Caki2 (cell line): ENCODE data around the gene RNF128. TPM values are rescaled to one million over a fixed set of nuclear protein-coding genes. Genes with fewer than 3 reads are reported as not detected.
"Not testable (repeated sequence)": the region's sequence is repeated elsewhere in the genome, so short reads cannot be mapped to it uniquely, and the experiment has no call there.

ENCODE experiments used
- DNase-seq: peaks from one replicate; pipeline ENCODE4 v3.0.0-alpha.2; 2015; ENCODE audit warnings: low read depth
- in situ Hi-C: cut with HindIII; loops from 2 replicates; pipeline ENCODE4 v1.10.0; 2016; ENCODE audit warnings: low sequenced_read_pairs, low pct_unique_long_range_greater_than_20kb, mixed read lengths
- total RNA-seq: library from RNA; depleted of rRNA; stranded (reverse); fragments of >200 nt; shearing (Covaris generic); gene quantifications from 2 replicates; pipeline ENCODE4 v1.2.3, GENCODE V29; 2014; ENCODE audit warnings: low replicate concordance

The RNF128 gene
- total RNA-seq, 1 experiment from 2014 or later: 10.6 TPM

DNA sequence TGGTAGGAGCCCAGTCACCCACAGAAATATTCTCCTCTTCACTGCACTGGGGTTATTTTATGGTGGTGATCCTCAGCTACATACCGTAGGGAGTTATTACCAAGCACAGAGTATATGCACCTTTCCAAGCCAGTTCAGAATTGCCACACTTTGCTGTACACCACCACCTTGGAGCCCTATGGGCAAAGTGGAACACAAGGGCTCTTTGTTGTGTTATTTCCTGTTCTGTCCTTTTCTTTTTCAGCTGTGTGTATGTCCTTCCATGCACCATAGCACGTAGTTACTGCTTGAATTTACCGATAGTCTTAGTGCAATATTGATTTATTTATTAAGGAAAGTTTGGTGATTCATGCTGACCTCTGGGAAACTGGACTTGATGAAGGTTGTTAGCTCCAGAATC, 8.3 kb downstream of the RNF128 start:
- DNase-seq: peak; percentile 7
- in situ Hi-C loops: no loop called here

- in situ Hi-C loops: no loop called here
- no peak for DNase-seq
These were observed 13.8 kb downstream of the RNF128 start for GRCh38 chrX:106740193-106740780.

DNA sequence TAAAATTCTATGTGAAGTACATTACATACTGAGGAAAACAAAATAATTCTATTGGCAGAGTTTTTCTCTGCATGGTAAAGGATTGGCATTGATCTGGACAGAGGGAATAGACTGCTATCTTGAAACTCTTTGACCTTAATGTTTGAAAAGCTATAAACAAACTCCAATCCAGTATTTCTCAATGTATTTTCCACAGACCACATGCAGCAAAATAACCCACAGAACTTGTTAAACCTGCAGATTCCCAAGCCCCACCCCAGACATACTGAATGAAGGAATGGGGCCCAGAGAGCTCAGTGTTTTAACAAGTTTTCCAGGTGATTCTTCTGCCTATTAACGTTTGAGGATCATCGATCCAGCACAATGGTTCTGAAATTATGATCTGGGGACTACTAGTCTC, 15.7 kb downstream of the RNF128 start:
- in situ Hi-C loops: no loop called here
- no peak for DNase-seq

- DNase-seq: no peak
- in situ Hi-C loops: no loop called here
These were observed 16.3 kb downstream of the RNF128 start for GRCh38 chrX:106742805-106743204.

- no peak for DNase-seq
- in situ Hi-C loops: no loop called here
These were observed 21.9 kb downstream of the RNF128 start for GRCh38 chrX:106748377-106748776.

- no peak for DNase-seq
- in situ Hi-C loops: no loop called here
These were observed 24.9 kb downstream of the RNF128 start for GRCh38 chrX:106751407-106751806.

DNA sequence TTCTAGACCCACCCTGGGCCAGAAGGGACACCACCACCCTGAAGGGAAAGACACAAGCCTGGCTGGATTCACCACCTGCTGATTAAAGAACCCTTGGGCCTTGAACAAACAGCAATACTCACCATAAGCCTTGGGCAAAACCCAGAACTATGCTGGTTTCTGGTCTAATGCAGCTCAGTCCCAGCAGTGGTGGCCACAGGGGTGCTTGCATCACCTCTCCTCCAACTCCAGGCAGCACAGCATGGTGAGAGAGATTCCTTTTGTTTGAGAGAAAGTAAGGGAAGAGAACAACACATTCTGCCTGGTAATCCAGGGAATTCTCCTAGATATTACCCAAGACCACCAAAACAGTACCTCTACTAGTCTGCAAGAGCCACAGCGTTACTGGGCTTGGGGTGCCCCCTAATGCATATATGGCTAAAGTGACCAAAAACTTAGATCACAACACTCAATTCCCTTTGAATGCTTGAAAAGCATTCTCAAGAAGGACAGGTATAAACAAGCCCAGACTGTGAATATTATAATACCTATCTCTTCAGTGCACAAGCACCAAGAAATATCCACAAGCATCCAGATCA, 25.7 kb downstream of the RNF128 start:
- in situ Hi-C loops: no loop called here
- no peak for DNase-seq

DNA sequence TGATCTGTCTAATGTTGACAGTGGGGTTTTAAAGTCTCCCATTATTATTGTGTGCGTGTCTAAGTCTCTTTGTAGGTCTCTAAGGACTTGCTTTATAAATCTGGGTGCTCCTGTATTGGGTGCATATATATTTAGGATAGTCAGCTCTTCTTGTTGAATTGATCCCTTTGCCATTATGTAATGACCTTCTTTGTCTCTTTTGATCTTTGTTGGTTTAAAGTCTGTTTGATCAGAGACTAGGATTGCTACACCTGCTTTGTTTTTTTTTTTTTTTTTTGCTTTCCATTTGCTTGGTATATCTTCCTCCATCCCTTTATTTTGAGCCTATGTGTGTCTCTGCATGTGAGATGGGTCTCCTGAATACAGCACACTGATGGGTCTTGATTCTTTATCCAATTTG, 42.8 kb downstream of the RNF128 start:
- in situ Hi-C loops: not testable (repeated sequence)

GRCh38 chrX:106774981-106775380, 48.5 kb downstream of the RNF128 start:
- DNase-seq: no peak
- in situ Hi-C loops: no loop called here

More for the DNA sequence above, 42.8 kb downstream of the RNF128 start:
- not testable (repeated sequence) for DNase-seq

GRCh38 chrX:106780264-106780663, 53.8 kb downstream of the RNF128 start:
- in situ Hi-C loops: no loop called here
- DNase-seq: no peak

DNA sequence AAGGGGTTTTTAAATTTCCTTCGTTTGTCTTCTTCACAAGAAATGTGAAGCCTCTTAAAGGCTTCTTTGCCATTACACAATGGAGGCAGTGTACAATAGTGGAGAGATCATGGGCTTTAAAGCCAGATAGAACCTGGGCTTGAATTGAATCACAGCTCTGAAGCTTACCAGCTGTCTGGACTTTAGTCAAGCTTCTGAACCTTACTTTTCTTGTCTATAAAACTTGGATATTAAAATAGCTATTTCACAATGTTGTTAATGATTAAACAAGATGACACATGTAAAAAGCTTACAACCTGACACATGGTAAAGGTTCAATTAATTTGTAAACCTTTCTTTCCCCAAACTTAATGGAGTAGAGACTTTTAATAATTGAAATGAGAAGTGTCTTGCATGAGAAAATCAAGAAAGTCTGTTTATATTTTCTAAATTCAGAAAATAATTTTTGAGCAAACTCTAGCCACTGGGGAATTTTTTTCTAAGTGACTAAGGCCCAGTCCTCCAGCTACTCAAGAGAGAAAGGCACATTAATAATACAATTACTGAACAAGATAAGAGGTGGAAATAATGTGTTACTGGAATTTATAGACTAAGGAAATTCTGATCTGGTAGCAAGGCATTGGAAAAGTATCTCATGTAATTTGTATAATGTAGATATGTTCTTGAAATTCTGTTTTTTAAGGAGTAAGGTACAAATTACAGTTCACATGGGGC, 54.3 kb downstream of the RNF128 start:
- in situ Hi-C loops: no loop called here
- DNase-seq: peak; percentile 44

GRCh38 chrX:106783716-106784115, 57.2 kb downstream of the RNF128 start:
- no peak for DNase-seq
- in situ Hi-C loops: no loop called here

DNA sequence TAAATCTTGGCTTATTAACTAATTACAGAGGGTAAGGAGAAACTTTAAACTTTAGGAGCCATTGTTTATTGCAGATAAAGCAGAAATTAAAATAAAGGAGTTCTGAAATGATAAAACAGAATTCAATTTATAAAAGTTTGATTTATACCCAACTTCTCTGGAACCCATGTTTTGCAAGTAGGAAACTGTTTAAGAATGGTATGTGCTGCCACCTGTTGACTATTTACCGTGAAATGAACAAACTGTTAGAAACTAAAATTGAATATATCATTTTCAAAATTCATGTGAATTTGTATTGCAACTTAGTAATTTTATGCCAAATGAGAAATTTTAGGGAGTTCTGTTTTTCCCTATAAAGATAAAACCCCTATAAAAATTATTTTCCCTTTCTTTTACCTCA, 65.0 kb downstream of the RNF128 start:
- no peak for DNase-seq
- in situ Hi-C loops: no loop called here

DNA sequence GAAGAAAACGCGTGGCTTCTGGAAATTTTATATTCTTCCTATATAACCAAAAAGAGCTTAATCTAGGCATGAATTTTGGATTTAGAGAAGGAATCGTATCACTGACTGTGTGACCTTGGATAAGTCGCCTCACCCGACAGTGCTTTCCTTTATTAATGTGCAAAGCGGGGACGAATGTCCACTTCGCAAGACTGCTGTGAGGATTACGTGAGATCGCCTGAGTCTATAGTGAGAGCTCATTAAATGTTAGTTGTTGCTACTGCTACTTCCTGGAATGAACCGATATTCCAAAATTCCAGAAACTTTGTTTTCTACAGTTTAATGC, 75.5 kb downstream of the RNF128 start:
- DNase-seq: no peak

DNA sequence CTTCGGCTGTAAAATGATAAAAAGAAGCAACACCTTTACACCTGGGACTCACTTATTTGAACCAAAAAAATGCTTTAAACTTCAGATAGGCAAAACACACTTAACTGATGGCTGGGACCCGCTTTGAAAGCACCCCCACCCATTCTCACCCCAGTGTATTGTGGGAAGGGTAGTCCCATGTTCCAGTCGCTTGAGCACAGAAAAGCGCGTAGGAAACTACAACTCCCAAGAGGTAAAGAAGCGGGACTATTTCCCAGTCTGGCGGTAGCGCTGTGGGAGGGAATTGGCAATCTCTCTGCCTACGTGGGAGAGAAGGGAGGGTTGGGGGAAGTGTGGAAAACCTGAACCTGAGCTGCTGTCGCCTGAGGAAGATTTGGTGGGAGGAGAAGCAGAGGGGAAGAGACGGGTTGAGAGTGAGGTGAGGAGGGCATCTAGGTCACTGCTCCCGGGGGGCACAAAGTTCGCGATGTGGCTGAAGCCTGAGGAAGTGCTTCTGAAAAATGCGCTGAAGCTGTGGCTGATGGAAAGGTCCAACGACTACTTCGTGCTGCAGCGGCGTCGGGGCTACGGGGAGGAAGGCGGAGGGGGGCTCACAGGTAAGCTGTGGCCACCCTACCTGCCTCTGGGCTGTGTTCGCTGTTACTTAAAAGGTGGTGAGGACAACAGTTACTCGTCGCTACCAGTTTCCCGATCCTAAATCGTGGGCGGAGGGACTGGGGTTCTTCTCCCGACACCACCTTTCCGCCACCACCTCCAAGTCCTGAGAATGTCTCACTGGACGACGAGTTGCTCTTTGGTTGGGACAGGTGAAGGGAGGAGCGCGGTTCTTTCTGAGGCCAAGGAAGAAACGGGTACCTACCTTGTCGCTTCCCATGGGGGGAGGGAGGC, 76.1 kb downstream of the RNF128 start, which contains the start of gene TBC1D8B:
TSS of gene TBC1D8B (plus strand) at position 286 of the 888 bp plus-strand sequence. CDS start at position 467, 181 bp downstream.
- peak; percentile 87 for DNase-seq
- in situ Hi-C loops: no loop called here

More for the DNA sequence above, 75.5 kb downstream of the RNF128 start:
- in situ Hi-C loops: no loop called here

GRCh38 chrX:106811131-106811910, 84.8 kb downstream of the RNF128 start:
- no peak for DNase-seq

DNA sequence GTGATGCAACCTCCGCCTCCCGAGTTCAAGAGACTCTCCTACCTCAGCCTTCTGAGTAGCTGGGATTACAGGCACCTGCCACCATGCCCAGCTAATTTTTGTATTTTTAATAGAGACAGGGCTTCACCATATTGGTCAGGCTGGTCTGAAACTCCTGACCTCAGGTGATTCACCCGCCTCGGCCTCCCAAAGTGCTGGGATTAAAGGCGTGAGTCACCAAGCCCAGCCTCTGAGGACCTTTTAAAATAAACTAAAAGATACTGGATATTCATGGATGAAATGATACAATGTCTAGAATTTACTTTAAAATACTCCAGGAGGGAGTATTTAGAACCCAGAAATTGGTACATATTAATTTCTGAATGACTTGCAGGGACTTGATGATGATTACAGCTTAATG, 86.4 kb downstream of the RNF128 start:
- in situ Hi-C loops, DNase-seq: not testable (repeated sequence)

More at GRCh38 chrX:106811131-106811910, 84.8 kb downstream of the RNF128 start:
- in situ Hi-C loops: no loop called here

DNA sequence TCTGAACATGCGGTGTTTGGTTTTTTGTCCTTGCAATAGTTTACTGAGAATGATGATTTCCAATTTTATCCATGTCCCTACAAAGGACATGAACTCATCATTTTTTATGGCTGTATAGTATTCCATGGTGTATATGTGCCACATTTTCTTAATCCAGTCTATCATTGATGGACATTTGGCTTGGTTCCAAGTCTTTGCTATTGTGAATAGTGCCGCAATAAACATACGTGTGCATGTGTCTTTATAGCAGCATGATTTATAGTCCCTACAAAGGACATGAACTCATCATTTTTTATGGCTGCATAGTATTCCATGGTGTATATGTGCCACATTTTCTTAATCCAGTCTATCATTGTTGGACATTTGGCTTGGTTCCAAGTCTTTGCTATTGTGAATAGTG, 87.6 kb downstream of the RNF128 start:
- DNase-seq, in situ Hi-C loops: not testable (repeated sequence)
